Mucosa of descending colon (tissue), 3 donors: ENCODE results near the gene PLB1. TPM values are rescaled to one million over a fixed set of nuclear protein-coding genes. Genes with fewer than 3 reads are reported as not detected.

ENCODE experiments used
- ATAC-seq: fragments of 200-7000 bp; cut with Tn5 transposase; one replicate; pipeline ENCODE4 v1.9.1; 2020; ENCODE audit warnings: mild to moderate bottlenecking, moderate library complexity
- DNase-seq, 3 donors: peaks; one replicate each; pipeline ENCODE4 v3.0.0-alpha.2; 2020
- H3K36me3 ChIP-seq: fragments of 200-600 bp; one replicate; pipeline ENCODE4 v1.8.0; 2021; ENCODE audit warnings: low read depth, mild to moderate bottlenecking
- H3K4me1 ChIP-seq: fragments of 200-600 bp; one replicate; pipeline ENCODE4 v1.8.0; 2021; ENCODE audit warnings: low read depth, mild to moderate bottlenecking
- H3K4me3 ChIP-seq: fragments of 200-600 bp; one replicate; pipeline ENCODE4 v1.8.0; 2021; ENCODE audit warnings: mild to moderate bottlenecking
- H3K9me3 ChIP-seq: fragments of 200-600 bp; one replicate; pipeline ENCODE4 v1.8.0; 2021; ENCODE audit warnings: mild to moderate bottlenecking
- CTCF ChIP-seq: fragments of 200-600 bp; IDR thresholded peaks from one replicate; pipeline ENCODE4 v1.8.0; 2022; ENCODE audit warnings: antibody characterized with exemption, mild to moderate bottlenecking
- intact Hi-C, 2 donors: fragments of 100-400 bp; cut with DNase I in 1 of 2; cut with micrococcal nuclease in 1 of 2; formaldehyde crosslinking; loops; one replicate each; pipeline versions ENCODE4 v1.11.0 to v1.11.1; 2022; cut with DNase I, micrococcal nuclease
- total RNA-seq, 3 donors: library from RNA; stranded (reverse); fragmentation: NEBNext Ultra II Directional in 2 of 3; extraction: Animal tissue kit (Norgen Biotek cat#: 25700) in 2 of 3; gene quantifications; one replicate each; pipeline versions ENCODE4 v1.2.1 to v1.2.4, GENCODE V29; 2021 to 2023
- donor health status: DM: no; HTN: no; CAD: no; lungs with moderate emphysema.
- donor health status: DM: no; HTN: no; CAD: no.
- donor health status: DM: no; HTN: yes; CAD: no.

Gene PLB1
- total RNA-seq, 3 donors from 2014 or later, result 2.4 to 4.9 (median 3.6) TPM

- intact Hi-C loops, result no loop called here
Measured at GRCh38 chr2:28528206-28528605, 32.3 kb downstream of the PLB1 start.

GRCh38 chr2:28530782-28531181, 34.9 kb downstream of the PLB1 start:
- no peak for ATAC-seq
- intact Hi-C loops, result no loop called here
- Histone ChIP-seq H3K36me3 (no peaks in the 10 kb centered on the region), H3K4me3 (no peak overlapping the region), H3K9me3 (no peaks in the 10 kb centered on the region), H3K4me1 (no peaks in the 10 kb centered on the region)
- DNase-seq, result no peak
- no peak for TF ChIP-seq CTCF

More at GRCh38 chr2:28528206-28528605, 32.3 kb downstream of the PLB1 start:
- Histone ChIP-seq H3K4me3 (no peak overlapping the region), H3K4me1 (no peaks in the 10 kb centered on the region), H3K36me3 (no peaks in the 10 kb centered on the region), H3K9me3 (no peaks in the 10 kb centered on the region)
- TF ChIP-seq CTCF, result no peak
- ATAC-seq, result no peak
- no peak for DNase-seq

- DNase-seq, result no peak
- no peaks in the 10 kb centered on the region for H3K36me3 ChIP-seq
- no peaks in the 10 kb centered on the region for H3K4me1 ChIP-seq
- intact Hi-C loops, result no loop called here
- TF ChIP-seq CTCF, result no peak
- H3K9me3 ChIP-seq, result no peaks in the 10 kb centered on the region
- peak; percentile 59 for ATAC-seq
- H3K4me3 ChIP-seq, result no peak overlapping the region
Measured at GRCh38 chr2:28532399-28532798, 36.5 kb downstream of the PLB1 start.

- no peak overlapping the region for H3K4me3 ChIP-seq
- H3K4me1 ChIP-seq, result no peaks in the 10 kb centered on the region
- ATAC-seq (no peak), DNase-seq (no peak)
- no peak for TF ChIP-seq CTCF
- H3K36me3 ChIP-seq, result no peaks in the 10 kb centered on the region
- H3K9me3 ChIP-seq, result no peaks in the 10 kb centered on the region
- intact Hi-C loops, result no loop called here
Measured at GRCh38 chr2:28533044-28533680, 37.3 kb downstream of the PLB1 start.

GRCh38 chr2:28534817-28535216, 39.0 kb downstream of the PLB1 start:
- Histone ChIP-seq H3K4me3 (no peak overlapping the region), H3K9me3 (no peaks in the 10 kb centered on the region), H3K36me3 (no peaks in the 10 kb centered on the region), H3K4me1 (no peaks in the 10 kb centered on the region)
- ATAC-seq (no peak), DNase-seq (no peak)
- no peak for TF ChIP-seq CTCF
- intact Hi-C loops, result no loop called here

GRCh38 chr2:28538134-28538533, 42.3 kb downstream of the PLB1 start:
- ATAC-seq (no peak), DNase-seq (no peak)
- Histone ChIP-seq H3K9me3 (no peaks in the 10 kb centered on the region), H3K36me3 (no peaks in the 10 kb centered on the region), H3K4me1 (no peaks in the 10 kb centered on the region), H3K4me3 (no peak overlapping the region)
- TF ChIP-seq CTCF, result no peak
- intact Hi-C loops, result no loop called here
